GM12892 (cell line): ENCODE measurements around the gene SLC4A2.

ENCODE experiments used
- POLR2A ChIP-seq: IDR thresholded peaks from 2 replicates; pipeline ENCODE4 v1.6.1; 2011; ENCODE audit warnings: low read depth, low read length, control low read depth
- POLR2AphosphoS5 ChIP-seq: IDR thresholded peaks from 2 replicates; pipeline ENCODE4 v1.6.1; 2011; ENCODE audit warnings: low read depth, low read length, control low read depth
- TAF1 ChIP-seq: IDR thresholded peaks from 2 replicates; pipeline ENCODE4 v1.6.1; 2011; ENCODE audit warnings: low read depth, mild to moderate bottlenecking, control low read depth, low read length, borderline replicate concordance

- TF ChIP-seq POLR2A (no peak), POLR2AphosphoS5 (no peak), TAF1 (no peak)
These were observed 29.7 kb downstream of the SLC4A2 start for GRCh38 chr7:151088856-151089699.
